A549 (cell line): ENCODE data around the gene PPFIA4. TPM values are rescaled to one million over a fixed set of nuclear protein-coding genes. Genes with fewer than 3 reads are reported as not detected.

Experiments
- ATAC-seq, 2 experiments: fragments of 200-7000 bp in 1 of 2; fragments of >200 bp in 1 of 2; cut with Nextera tagmentation in 1 of 2; cut with Tn5 transposase in 1 of 2; 3 replicates each; pipeline versions ENCODE4 v1.8.0 to v1.9.1; 2018 to 2020; ENCODE audit warnings: mild to moderate bottlenecking in 1 of 2, moderate library complexity in 1 of 2
- CTCF ChIA-PET: fragments of 300-600 bp; sonication (Branson Sonifier 250); formaldehyde crosslinking; extraction: SDS; loops from one replicate; lab custom pipeline; 2021; ENCODE audit warnings: antibody characterized with exemption, inconsistent platforms; lab: Yijun Ruan, JAX
- POLR2A ChIA-PET: fragments of 350-600 bp; formaldehyde crosslinking; extraction: SDS; loops from one replicate; lab custom pipeline; 2021; ENCODE audit warnings: antibody characterized with exemption, inconsistent platforms; lab: Yijun Ruan, JAX
- DNase-seq, 2 experiments: peaks; one replicate each; pipeline versions ENCODE4 v3.0.0 to v3.0.0-alpha.2; 2011 to 2016; ENCODE audit warnings: low read depth in 1 of 2, low spot score in 1 of 2
- FAIRE-seq: peaks from 2 replicates; lab custom pipeline; 2011; peaks lifted over from hg19 to GRCh38; lab: Jason Lieb, UNC
- H3K27ac ChIP-seq, 2 experiments: fragments of >200 bp; sonication (Bioruptor Twin); formaldehyde crosslinking; 3 replicates each; pipeline ENCODE4 v1.5.1; 2016 to 2017
- H3K4me1 ChIP-seq: fragments of >200 bp; sonication (Bioruptor Twin); formaldehyde crosslinking; 3 replicates; pipeline ENCODE4 v1.6.1; 2016
- H3K4me2 ChIP-seq: fragments of >200 bp; sonication (Bioruptor Twin); formaldehyde crosslinking; 3 replicates; pipeline ENCODE4 v1.6.1; 2016
- H3K4me3 ChIP-seq: fragments of >200 bp; sonication (Bioruptor Twin); formaldehyde crosslinking; 3 replicates; pipeline ENCODE4 v1.5.1; 2016
- H3K9me3 ChIP-seq: fragments of >200 bp; sonication (Bioruptor Twin); formaldehyde crosslinking; 3 replicates; pipeline ENCODE4 v1.6.1; 2016
- CBX2 ChIP-seq: fragments of 200-600 bp; sonication (generic); IDR thresholded peaks from 2 replicates; pipeline ENCODE4 v1.6.1; 2016; ENCODE audit warnings: low read depth, mild to moderate bottlenecking, borderline replicate concordance
- CBX8 ChIP-seq: fragments of 200-600 bp; sonication (generic); IDR thresholded peaks from 2 replicates; pipeline ENCODE4 v1.6.1; 2016
- CHD2 ChIP-seq: fragments of 150-350 bp; IDR thresholded peaks from 2 replicates; pipeline ENCODE4 v1.6.1; 2014; ENCODE audit warnings: low read length; ENCODE audit not compliant: partially characterized antibody
- CHD4 ChIP-seq: fragments of 200-600 bp; sonication (generic); IDR thresholded peaks from 2 replicates; pipeline ENCODE4 v1.6.1; 2016; ENCODE audit warnings: antibody characterized with exemption, mild to moderate bottlenecking, borderline replicate concordance
- EP300 ChIP-seq, 2 experiments: fragments of >200 bp; sonication (Bioruptor Twin); formaldehyde crosslinking; IDR thresholded peaks; 2 replicates in 1 of 2; 3 replicates in 1 of 2; pipeline ENCODE4 v1.6.1; 2016 to 2017
- FOSL2 ChIP-seq, 2 experiments: fragments of 450-650 bp in 1 of 2; fragments of >200 bp in 1 of 2; sonication (Bioruptor Twin) in 1 of 2; formaldehyde crosslinking; IDR thresholded peaks; 2 replicates each; pipeline versions ENCODE4 v1.5.0 to v1.6.1; 2016 to 2020; ENCODE audit warnings: mild to moderate bottlenecking in 1 of 2, moderate library complexity in 1 of 2
- HDAC2 ChIP-seq: fragments of 200-600 bp; sonication (generic); IDR thresholded peaks from 2 replicates; pipeline ENCODE4 v1.6.1; 2016
- HOXB13 ChIP-seq: fragments of 250-450 bp; sonication (Bioruptor Pico); IDR thresholded peaks from 2 replicates; pipeline ENCODE4 v1.5.0; 2020; ENCODE audit warnings: low read depth, mild to moderate bottlenecking, moderate library complexity
- JUNB ChIP-seq: fragments of >200 bp; sonication (Bioruptor Twin); formaldehyde crosslinking; IDR thresholded peaks from 2 replicates; pipeline ENCODE4 v1.6.1; 2016
- MYC ChIP-seq: IDR thresholded peaks from 2 replicates; pipeline ENCODE4 v1.6.1; 2012; ENCODE audit warnings: mild to moderate bottlenecking, inconsistent platforms, low read length, improper control_type of control experiment, borderline replicate concordance
- NPAS2 ChIP-seq: fragments of 250-450 bp; sonication (Bioruptor Pico); IDR thresholded peaks from 2 replicates; pipeline ENCODE4 v1.8.0; 2022; ENCODE audit warnings: mild to moderate bottlenecking, moderate library complexity, borderline replicate concordance
- POLR2AphosphoS2 ChIP-seq: conservative IDR thresholded peaks from 2 replicates; pipeline ENCODE4 v1.6.1; 2012; ENCODE audit warnings: low read length, improper control_type of control experiment, inconsistent platforms
- RAD21 ChIP-seq, 2 experiments: fragments of >200 bp in 1 of 2; sonication (Bioruptor Twin) in 1 of 2; formaldehyde crosslinking in 1 of 2; IDR thresholded peaks in 1 of 2; conservative IDR thresholded peaks in 1 of 2; 2 replicates in 1 of 2; 3 replicates in 1 of 2; pipeline ENCODE4 v1.6.1; 2012 to 2018; ENCODE audit warnings: inconsistent platforms in 1 of 2
- RCOR1 ChIP-seq: fragments of 150-350 bp; IDR thresholded peaks from 2 replicates; pipeline ENCODE4 v1.6.1; 2014; ENCODE audit warnings: antibody characterized with exemption, low read length, low read depth
- RFX5 ChIP-seq: fragments of 450-650 bp; IDR thresholded peaks from 2 replicates; pipeline ENCODE4 v1.7.1; 2014; ENCODE audit warnings: antibody characterized with exemption, mild to moderate bottlenecking, moderate library complexity
- SREBF2 ChIP-seq: fragments of 450-650 bp; IDR thresholded peaks from 2 replicates; pipeline ENCODE4 v1.6.1; 2014; ENCODE audit warnings: mild to moderate bottlenecking, moderate library complexity
- ZC3H11A ChIP-seq: fragments of 450-650 bp; IDR thresholded peaks from 2 replicates; pipeline ENCODE4 v1.6.1; 2014; ENCODE audit warnings: antibody characterized with exemption, mild to moderate bottlenecking
- ZFP36 ChIP-seq: fragments of 450-650 bp; IDR thresholded peaks from 2 replicates; pipeline ENCODE4 v1.6.1; 2014; ENCODE audit warnings: borderline replicate concordance; ENCODE audit not compliant: partially characterized antibody
- WGBS: methylation state at CpG from one replicate; pipeline ENCODE4 v1.1.6; 2017; ENCODE audit errors: missing lambda C conversion rate; 5-methylcytosine and 5-hydroxymethylcytosine counted together
- polyA plus RNA-seq, 4 experiments: library from polyadenylated mRNA; depleted of rRNA in 3 of 4; stranded (reverse); fragments of >200 nt; fragmentation: RNase III in 1 of 4; extraction: RNeasy Plus Mini Kit Qiagen cat#74134 plus additional on column Dnase treatment in 1 of 4; gene quantifications; 2 replicates in 3 of 4; 3 replicates in 1 of 4; pipeline ENCODE4 v1.2.3, GENCODE V29; 2011 to 2017
- TF ChIP-seq, protein P1 (sequence below): IDR thresholded peaks from 2 replicates; pipeline ENCODE4 v1.6.1; 2012
- TF ChIP-seq, protein P2 (sequence below): fragments of >200 bp; sonication (Bioruptor Twin); formaldehyde crosslinking; IDR thresholded peaks from 2 replicates; pipeline ENCODE4 v1.6.1; 2016
- TF ChIP-seq, protein P3 (sequence below): fragments of 250-450 bp; sonication (Bioruptor Pico); IDR thresholded peaks from 2 replicates; pipeline ENCODE4 v1.5.0; 2021; ENCODE audit warnings: mild to moderate bottlenecking, moderate library complexity, borderline replicate concordance

The PPFIA4 gene
- polyA plus RNA-seq, 2 of the 4 experiments (the other 2 are of a cell fraction): 0.47 to 0.63 TPM

DNA sequence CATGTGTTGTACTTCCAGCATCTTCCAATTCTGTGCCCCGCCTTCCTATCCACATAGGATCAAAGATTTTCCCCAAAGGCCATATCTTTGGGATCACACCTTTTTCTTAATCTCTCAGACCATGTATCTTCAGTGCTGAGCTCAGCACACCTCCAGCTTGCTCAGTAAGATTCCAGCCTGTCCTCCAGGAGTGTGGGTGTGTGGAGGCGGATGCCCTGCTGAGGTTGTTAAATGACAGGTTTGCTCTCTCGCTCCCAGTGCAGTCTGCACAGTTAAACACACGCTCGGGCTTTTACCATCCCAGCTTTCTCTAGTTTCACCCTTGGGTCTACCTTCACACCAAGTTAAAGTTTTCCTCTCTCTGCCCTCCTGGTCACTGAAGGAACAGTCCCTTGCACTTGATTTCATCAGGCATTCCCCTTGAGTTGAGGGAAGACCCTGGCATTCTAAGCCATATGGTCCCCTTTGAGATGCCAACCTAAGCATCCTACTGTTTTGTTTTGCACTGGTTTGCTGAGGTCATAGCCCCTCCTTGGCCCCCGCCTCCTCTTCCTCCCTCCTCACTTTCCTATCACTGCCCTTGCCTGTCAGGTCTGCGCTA lies 45.8 kb downstream of the PPFIA4 start:
- Histone ChIP-seq H3K4me2 (no peak overlapping the region), H3K27ac (0 out of 6 replicates have a peak overlapping the region, but pooled peaks of 1 of the 2 experiments have one; percentile 10), H3K4me3 (no peak overlapping the region), H3K4me1 (peaks cover 3% of the 10 kb centered on the region; the same call in 1 of the 3 replicates), H3K9me3 (no peaks in the 10 kb centered on the region)
- FAIRE-seq (no peak), ATAC-seq (no peak), DNase-seq (no peak)
- TF ChIP-seq RAD21 (conservative IDR thresholded peaks at IDR 0.05 in 1 of 2, IDR thresholded peaks at IDR 0.05 in 1 of 2): no peak
- TF ChIP-seq POLR2AphosphoS2: no peak
- CTCF ChIA-PET: interaction anchor here (0.8 to 30.5 kb wide), 6 partner anchors 9 to 100 kb away, joined by 3 to 300 read pairs (median 3); no protein-coding TSS in a partner anchor
- POLR2A ChIA-PET: no interaction called here
- WGBS: 63% methylated on average over 7 of the region's 7 CpGs

DNA sequence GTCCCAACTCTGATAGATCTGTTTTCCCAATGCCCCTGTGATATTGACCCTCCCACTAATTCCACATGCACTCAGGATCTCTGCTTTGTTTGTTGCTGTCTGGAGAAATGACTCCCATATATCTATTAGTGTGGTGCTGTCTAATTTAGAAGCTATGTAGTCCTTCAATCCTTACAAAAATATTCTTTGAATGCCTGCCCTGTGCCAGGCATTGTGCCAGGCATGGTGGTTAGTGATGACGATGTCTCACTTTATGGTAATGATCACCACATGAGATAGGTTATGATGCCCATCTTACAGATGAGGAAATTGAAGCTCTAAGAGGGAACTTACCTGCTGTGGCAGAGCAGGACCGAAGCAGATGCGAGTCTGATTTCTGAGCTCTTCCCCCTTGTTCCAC lies 46.6 kb downstream of the PPFIA4 start:
- FAIRE-seq (no peak), ATAC-seq (no peak)
- no peak overlapping the region for H3K4me2 ChIP-seq
- no peak overlapping the region for H3K4me3 ChIP-seq
- POLR2A ChIA-PET: no interaction called here
- peaks cover 3% of the 10 kb centered on the region; the same call in 1 of the 3 replicates for H3K4me1 ChIP-seq
- TF ChIP-seq RCOR1: no peak
- TF ChIP-seq ZFP36: no peak
- TF ChIP-seq NPAS2 (CRISPR knock-in tag): no peak
- no peak for TF ChIP-seq ZC3H11A
- TF ChIP-seq CHD2: no peak
- TF ChIP-seq, all 56 proteins: peak for 0
- WGBS: 42% methylated on average over 3 of the region's 3 CpGs
- no peaks in the 10 kb centered on the region for H3K9me3 ChIP-seq
- H3K27ac ChIP-seq: no peak overlapping the region
- DNase-seq: no peak
- CTCF ChIA-PET: interaction anchor here (0.8 to 30.5 kb wide), 3 partner anchors 11 to 45 kb away, joined by 3 to 300 read pairs (median 4); no protein-coding TSS in a partner anchor

DNA sequence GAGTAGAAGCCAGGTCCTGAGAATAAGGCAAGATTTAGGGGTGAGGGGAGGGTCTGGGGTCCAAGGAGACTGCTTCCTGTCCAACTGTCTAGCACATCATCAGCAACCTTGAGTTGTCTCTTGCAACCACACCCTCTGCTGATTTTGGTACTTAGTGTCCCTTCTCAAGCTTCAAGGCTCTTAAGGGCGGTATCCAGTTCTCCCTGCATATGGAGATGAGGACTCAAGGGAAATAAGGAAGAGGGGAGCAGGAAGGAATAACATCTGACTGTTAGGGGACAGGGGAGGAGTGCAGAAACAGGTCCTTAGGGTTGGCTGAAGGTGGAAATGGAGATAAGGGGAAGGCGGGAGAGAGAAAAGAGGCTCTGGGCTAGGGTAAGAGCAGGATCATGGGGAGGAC lies 47.2 kb downstream of the PPFIA4 start:
- Histone ChIP-seq H3K27ac (no peak overlapping the region), H3K9me3 (no peaks in the 10 kb centered on the region), H3K4me3 (no peak overlapping the region), H3K4me1 (peaks cover 3% of the 10 kb centered on the region; the same call in 1 of the 3 replicates), H3K4me2 (no peak overlapping the region)
- no peak for ATAC-seq
- ChIA-PET POLR2A (no interaction called here), CTCF (interaction anchor here (1.6 to 30.5 kb wide), 2 partner anchors 36 to 44 kb away, joined by 4 to 300 read pairs; no protein-coding TSS in a partner anchor)
- DNase-seq: no peak
- WGBS: 66% methylated on average over 2 of the region's 2 CpGs
- TF ChIP-seq MYC (no peak), EP300 (IDR thresholded peaks at IDR 0.05) (no peak), CHD2 (no peak), FOSL2 (IDR thresholded peaks at IDR 0.05) (no peak), FOSL2 (CRISPR knock-in tag; IDR thresholded peaks at IDR 0.05) (no peak), ZC3H11A (no peak), HDAC2 (no peak), CBX8 (no peak), CHD4 (no peak), JUNB (no peak), RAD21 (conservative IDR thresholded peaks at IDR 0.05 in 1 of 2, IDR thresholded peaks at IDR 0.05 in 1 of 2) (no peak), CBX2 (no peak), HOXB13 (CRISPR knock-in tag) (no peak), RFX5 (no peak), SREBF2 (no peak)
- TF ChIP-seq, protein P1, sequence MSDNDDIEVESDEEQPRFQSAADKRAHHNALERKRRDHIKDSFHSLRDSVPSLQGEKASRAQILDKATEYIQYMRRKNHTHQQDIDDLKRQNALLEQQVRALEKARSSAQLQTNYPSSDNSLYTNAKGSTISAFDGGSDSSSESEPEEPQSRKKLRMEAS: no peak
- TF ChIP-seq, protein P2, sequence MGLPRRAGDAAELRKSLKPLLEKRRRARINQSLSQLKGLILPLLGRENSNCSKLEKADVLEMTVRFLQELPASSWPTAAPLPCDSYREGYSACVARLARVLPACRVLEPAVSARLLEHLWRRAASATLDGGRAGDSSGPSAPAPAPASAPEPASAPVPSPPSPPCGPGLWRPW: no peak
- TF ChIP-seq, protein P3, sequence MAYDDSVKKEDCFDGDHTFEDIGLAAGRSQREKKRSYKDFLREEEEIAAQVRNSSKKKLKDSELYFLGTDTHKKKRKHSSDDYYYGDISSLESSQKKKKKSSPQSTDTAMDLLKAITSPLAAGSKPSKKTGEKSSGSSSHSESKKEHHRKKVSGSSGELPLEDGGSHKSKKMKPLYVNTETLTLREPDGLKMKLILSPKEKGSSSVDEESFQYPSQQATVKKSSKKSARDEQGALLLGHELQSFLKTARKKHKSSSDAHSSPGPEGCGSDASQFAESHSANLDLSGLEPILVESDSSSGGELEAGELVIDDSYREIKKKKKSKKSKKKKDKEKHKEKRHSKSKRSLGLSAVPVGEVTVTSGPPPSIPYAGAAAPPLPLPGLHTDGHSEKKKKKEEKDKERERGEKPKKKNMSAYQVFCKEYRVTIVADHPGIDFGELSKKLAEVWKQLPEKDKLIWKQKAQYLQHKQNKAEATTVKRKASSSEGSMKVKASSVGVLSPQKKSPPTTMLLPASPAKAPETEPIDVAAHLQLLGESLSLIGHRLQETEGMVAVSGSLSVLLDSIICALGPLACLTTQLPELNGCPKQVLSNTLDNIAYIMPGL (CRISPR knock-in tag): no peak
- FAIRE-seq: no peak
